ENCODE results near the gene APCS. TPM values are rescaled to one million over a fixed set of nuclear protein-coding genes. Genes with fewer than 3 reads are reported as not detected.

APCS gene
- total and polyA plus RNA-seq, 9 of the 15 experiments (the other 6 are each of a cell fraction or from before 2014, with no cell fraction given) = 0.29 TPM; not detected in 8

DNA sequence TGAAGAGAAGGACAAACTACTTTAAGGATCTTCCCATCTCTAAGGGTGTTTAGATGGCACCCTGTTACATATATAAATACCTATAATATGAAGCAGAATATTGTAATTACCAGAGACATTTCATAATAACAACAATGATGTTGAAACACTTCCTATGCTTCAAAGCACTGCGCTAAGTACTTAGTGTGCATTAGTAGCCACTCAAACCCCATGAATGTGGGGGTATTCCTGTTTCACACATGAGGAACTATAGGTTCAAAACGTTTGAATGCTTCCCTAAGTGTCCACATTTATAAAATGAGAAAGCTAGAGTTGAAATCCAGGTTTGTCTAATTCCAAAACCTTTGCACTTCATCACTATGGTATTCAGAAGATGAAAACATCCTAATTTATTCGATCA, 33.4 kb upstream of the APCS start:
- H3K4me3 ChIP-seq = no peak overlapping the region
- no peak overlapping the region for H2AFZ ChIP-seq (ENCODE audit: low read depth, low read length)
- in situ Hi-C loops (cut with MboI) = no loop called here
- no peak overlapping the region for H3K9ac ChIP-seq (ENCODE audit: insufficient read depth in 1 of 2, low read depth in 2 of 2, low read length in 2 of 2)
- H3K9me1 ChIP-seq (ENCODE audit: control insufficient read depth, insufficient read depth, low read length) = no peaks in the 10 kb centered on the region
- FAIRE-seq (no peak), ATAC-seq (no peak), DNase-seq (ENCODE audit: extremely low read depth in 1 of 4, low spot score in 3 of 4) (no peak)
- no peaks in the 10 kb centered on the region for H3K27me3 ChIP-seq (ENCODE audit: control insufficient read depth in 2 of 2, insufficient read depth in 2 of 2, low read length in 2 of 2)
- no peaks in the 10 kb centered on the region for H4K20me1 ChIP-seq (replicated peaks; ENCODE audit: control insufficient read depth, insufficient read depth, low read length)
- intact Hi-C loops (cut with micrococcal nuclease) = no loop called here
- no peaks in the 10 kb centered on the region for H3K4me1 ChIP-seq (replicated peaks in 1 of 2; ENCODE audit: control insufficient read depth in 2 of 2, insufficient read depth in 2 of 2, low read length in 2 of 2)
- no peaks in the 10 kb centered on the region for H3K36me3 ChIP-seq (ENCODE audit: control insufficient read depth, insufficient read depth, low read length)
- no peaks in the 10 kb centered on the region for H3K9me3 ChIP-seq (replicated peaks; ENCODE audit: control insufficient read depth, insufficient read depth, low read depth, low read length)
- no peak overlapping the region for H3K27ac ChIP-seq (ENCODE audit: extremely low read depth, low read depth, low read length)
- H3K4me2 ChIP-seq (ENCODE audit: insufficient read depth, low read length) = no peak overlapping the region
- ChIA-PET CTCF (ENCODE audit: low intra/inter-chr PET ratio) (no interaction called here), POLR2A (no interaction called here)
- WGBS (ENCODE audit: insufficient coverage, low coverage, missing lambda C conversion rate) = 2% methylated on average over 3 of the region's 3 CpGs
- no TSS peak for BruUV-seq (replicated peaks)
- no peaks in the 10 kb centered on the region for H3K79me2 ChIP-seq (ENCODE audit: control insufficient read depth, insufficient read depth, low read length)
- TF ChIP-seq, protein P1, sequence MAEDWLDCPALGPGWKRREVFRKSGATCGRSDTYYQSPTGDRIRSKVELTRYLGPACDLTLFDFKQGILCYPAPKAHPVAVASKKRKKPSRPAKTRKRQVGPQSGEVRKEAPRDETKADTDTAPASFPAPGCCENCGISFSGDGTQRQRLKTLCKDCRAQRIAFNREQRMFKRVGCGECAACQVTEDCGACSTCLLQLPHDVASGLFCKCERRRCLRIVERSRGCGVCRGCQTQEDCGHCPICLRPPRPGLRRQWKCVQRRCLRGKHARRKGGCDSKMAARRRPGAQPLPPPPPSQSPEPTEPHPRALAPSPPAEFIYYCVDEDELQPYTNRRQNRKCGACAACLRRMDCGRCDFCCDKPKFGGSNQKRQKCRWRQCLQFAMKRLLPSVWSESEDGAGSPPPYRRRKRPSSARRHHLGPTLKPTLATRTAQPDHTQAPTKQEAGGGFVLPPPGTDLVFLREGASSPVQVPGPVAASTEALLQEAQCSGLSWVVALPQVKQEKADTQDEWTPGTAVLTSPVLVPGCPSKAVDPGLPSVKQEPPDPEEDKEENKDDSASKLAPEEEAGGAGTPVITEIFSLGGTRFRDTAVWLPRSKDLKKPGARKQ (CRISPR knock-in tag; IDR thresholded peaks at IDR 0.05) = no peak
- TF ChIP-seq NCOA6 (IDR thresholded peaks at IDR 0.05) (no peak), GATAD2B (IDR thresholded peaks at IDR 0.05; ENCODE audit: borderline replicate concordance) (no peak), TBP (optimal IDR thresholded peaks at IDR 0.05; ENCODE audit: low read depth, low read length) (no peak), ZBTB1 (CRISPR knock-in tag; IDR thresholded peaks at IDR 0.05; ENCODE audit: borderline replicate concordance, low read depth) (no peak), DIDO1 (tag; IDR thresholded peaks at IDR 0.05; ENCODE audit: low read depth) (no peak), DNMT1 (IDR thresholded peaks at IDR 0.05) (no peak), SP2 (IDR thresholded peaks at IDR 0.05; ENCODE audit: extremely low read depth, low read depth, low read length, poor library complexity, severe bottlenecking) (no peak), CTBP1 (IDR thresholded peaks at IDR 0.05; ENCODE audit: borderline replicate concordance) (no peak), MEF2D (tag; conservative IDR thresholded peaks at IDR 0.05; ENCODE audit: low read depth) (no peak)
- TF ChIP-seq, protein P2, sequence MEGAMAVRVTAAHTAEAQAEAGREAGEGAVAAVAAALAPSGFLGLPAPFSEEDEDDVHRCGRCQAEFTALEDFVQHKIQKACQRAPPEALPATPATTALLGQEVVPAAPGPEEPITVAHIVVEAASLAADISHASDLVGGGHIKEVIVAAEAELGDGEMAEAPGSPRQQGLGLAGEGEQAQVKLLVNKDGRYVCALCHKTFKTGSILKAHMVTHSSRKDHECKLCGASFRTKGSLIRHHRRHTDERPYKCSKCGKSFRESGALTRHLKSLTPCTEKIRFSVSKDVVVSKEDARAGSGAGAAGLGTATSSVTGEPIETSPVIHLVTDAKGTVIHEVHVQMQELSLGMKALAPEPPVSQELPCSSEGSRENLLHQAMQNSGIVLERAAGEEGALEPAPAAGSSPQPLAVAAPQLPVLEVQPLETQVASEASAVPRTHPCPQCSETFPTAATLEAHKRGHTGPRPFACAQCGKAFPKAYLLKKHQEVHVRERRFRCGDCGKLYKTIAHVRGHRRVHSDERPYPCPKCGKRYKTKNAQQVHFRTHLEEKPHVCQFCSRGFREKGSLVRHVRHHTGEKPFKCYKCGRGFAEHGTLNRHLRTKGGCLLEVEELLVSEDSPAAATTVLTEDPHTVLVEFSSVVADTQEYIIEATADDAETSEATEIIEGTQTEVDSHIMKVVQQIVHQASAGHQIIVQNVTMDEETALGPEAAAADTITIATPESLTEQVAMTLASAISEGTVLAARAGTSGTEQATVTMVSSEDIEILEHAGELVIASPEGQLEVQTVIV (CRISPR knock-in tag; IDR thresholded peaks at IDR 0.05; ENCODE audit: borderline replicate concordance) = no peak
- TF ChIP-seq, protein P3, sequence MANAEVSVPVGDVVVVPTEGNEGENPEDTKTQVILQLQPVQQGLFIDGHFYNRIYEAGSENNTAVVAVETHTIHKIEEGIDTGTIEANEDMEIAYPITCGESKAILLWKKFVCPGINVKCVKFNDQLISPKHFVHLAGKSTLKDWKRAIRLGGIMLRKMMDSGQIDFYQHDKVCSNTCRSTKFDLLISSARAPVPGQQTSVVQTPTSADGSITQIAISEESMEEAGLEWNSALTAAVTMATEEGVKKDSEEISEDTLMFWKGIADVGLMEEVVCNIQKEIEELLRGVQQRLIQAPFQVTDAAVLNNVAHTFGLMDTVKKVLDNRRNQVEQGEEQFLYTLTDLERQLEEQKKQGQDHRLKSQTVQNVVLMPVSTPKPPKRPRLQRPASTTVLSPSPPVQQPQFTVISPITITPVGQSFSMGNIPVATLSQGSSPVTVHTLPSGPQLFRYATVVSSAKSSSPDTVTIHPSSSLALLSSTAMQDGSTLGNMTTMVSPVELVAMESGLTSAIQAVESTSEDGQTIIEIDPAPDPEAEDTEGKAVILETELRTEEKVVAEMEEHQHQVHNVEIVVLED (CRISPR knock-in tag; IDR thresholded peaks at IDR 0.05) = no peak
- TF ChIP-seq, protein P4, sequence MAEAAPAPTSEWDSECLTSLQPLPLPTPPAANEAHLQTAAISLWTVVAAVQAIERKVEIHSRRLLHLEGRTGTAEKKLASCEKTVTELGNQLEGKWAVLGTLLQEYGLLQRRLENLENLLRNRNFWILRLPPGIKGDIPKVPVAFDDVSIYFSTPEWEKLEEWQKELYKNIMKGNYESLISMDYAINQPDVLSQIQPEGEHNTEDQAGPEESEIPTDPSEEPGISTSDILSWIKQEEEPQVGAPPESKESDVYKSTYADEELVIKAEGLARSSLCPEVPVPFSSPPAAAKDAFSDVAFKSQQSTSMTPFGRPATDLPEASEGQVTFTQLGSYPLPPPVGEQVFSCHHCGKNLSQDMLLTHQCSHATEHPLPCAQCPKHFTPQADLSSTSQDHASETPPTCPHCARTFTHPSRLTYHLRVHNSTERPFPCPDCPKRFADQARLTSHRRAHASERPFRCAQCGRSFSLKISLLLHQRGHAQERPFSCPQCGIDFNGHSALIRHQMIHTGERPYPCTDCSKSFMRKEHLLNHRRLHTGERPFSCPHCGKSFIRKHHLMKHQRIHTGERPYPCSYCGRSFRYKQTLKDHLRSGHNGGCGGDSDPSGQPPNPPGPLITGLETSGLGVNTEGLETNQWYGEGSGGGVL (CRISPR knock-in tag; IDR thresholded peaks at IDR 0.05) = no peak
- TF ChIP-seq, protein P5, sequence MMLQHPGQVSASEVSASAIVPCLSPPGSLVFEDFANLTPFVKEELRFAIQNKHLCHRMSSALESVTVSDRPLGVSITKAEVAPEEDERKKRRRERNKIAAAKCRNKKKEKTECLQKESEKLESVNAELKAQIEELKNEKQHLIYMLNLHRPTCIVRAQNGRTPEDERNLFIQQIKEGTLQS (IDR thresholded peaks at IDR 0.05) = no peak
- TF ChIP-seq, protein P5 (CRISPR knock-in tag; conservative IDR thresholded peaks at IDR 0.05) = no peak

All from K562 (cell line).